ENCODE results near the gene FARS2. TPM values are rescaled to one million over a fixed set of nuclear protein-coding genes. Genes with fewer than 3 reads are reported as not detected.

Gene FARS2
- total and polyA plus RNA-seq, 9 of the 15 experiments (the other 6 are each of a cell fraction or from before 2014, with no cell fraction given) = 16.5 to 62.2 (median 27.0) TPM

GRCh38 chr6:5559651-5560050 lies 298.3 kb downstream of the FARS2 start (continued):
- TF ChIP-seq, protein P1, sequence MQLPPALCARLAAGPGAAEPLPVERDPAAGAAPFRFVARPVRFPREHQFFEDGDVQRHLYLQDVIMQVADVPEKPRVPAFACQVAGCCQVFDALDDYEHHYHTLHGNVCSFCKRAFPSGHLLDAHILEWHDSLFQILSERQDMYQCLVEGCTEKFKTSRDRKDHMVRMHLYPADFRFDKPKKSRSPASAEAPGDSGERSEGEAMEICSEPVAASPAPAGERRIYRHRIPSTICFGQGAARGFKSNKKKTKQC (CRISPR knock-in tag; IDR thresholded peaks at IDR 0.05) = no peak
- TF ChIP-seq ZNF830 (CRISPR knock-in tag; IDR thresholded peaks at IDR 0.05) (no peak), ETV6 (IDR thresholded peaks at IDR 0.05; ENCODE audit: borderline replicate concordance in 1 of 2, low read depth in 2 of 2, low read length in 1 of 2) (no peak), ETV6 (CRISPR knock-in tag; IDR thresholded peaks at IDR 0.05; ENCODE audit: borderline replicate concordance) (no peak), PTBP1 (IDR thresholded peaks at IDR 0.05; ENCODE audit: low read depth, low read length) (no peak), MCM7 (IDR thresholded peaks at IDR 0.05) (no peak)
- TF ChIP-seq, protein P2, sequence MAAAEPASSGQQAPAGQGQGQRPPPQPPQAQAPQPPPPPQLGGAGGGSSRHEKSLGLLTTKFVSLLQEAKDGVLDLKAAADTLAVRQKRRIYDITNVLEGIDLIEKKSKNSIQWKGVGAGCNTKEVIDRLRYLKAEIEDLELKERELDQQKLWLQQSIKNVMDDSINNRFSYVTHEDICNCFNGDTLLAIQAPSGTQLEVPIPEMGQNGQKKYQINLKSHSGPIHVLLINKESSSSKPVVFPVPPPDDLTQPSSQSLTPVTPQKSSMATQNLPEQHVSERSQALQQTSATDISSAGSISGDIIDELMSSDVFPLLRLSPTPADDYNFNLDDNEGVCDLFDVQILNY (CRISPR knock-in tag; IDR thresholded peaks at IDR 0.05) = no peak
- TF ChIP-seq, protein P3, sequence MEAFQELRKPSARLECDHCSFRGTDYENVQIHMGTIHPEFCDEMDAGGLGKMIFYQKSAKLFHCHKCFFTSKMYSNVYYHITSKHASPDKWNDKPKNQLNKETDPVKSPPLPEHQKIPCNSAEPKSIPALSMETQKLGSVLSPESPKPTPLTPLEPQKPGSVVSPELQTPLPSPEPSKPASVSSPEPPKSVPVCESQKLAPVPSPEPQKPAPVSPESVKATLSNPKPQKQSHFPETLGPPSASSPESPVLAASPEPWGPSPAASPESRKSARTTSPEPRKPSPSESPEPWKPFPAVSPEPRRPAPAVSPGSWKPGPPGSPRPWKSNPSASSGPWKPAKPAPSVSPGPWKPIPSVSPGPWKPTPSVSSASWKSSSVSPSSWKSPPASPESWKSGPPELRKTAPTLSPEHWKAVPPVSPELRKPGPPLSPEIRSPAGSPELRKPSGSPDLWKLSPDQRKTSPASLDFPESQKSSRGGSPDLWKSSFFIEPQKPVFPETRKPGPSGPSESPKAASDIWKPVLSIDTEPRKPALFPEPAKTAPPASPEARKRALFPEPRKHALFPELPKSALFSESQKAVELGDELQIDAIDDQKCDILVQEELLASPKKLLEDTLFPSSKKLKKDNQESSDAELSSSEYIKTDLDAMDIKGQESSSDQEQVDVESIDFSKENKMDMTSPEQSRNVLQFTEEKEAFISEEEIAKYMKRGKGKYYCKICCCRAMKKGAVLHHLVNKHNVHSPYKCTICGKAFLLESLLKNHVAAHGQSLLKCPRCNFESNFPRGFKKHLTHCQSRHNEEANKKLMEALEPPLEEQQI (IDR thresholded peaks at IDR 0.05) = no peak
